ENCODE measurements around the gene BACE2.

DNA sequence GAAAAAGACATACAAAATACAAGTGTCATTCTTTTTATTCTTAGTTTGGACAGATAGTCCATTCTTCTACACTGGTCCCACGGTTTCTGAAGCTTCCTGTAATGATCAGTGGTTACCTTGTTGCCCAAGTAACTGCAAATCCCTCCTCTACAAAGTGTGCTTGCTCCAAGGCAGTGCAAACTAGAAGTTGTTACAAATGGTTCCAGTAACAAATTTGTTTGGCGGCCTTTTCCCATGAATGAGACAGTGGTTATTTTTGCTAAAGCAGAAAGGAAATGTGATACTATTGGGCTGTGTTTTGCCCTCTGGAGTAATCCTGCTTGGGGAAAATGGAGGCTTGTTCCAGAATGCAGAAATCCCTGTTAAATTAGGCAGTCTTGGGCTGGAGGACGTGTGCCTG is 8.9 kb downstream of the BACE2 start:
- TF ChIP-seq, protein P1, sequence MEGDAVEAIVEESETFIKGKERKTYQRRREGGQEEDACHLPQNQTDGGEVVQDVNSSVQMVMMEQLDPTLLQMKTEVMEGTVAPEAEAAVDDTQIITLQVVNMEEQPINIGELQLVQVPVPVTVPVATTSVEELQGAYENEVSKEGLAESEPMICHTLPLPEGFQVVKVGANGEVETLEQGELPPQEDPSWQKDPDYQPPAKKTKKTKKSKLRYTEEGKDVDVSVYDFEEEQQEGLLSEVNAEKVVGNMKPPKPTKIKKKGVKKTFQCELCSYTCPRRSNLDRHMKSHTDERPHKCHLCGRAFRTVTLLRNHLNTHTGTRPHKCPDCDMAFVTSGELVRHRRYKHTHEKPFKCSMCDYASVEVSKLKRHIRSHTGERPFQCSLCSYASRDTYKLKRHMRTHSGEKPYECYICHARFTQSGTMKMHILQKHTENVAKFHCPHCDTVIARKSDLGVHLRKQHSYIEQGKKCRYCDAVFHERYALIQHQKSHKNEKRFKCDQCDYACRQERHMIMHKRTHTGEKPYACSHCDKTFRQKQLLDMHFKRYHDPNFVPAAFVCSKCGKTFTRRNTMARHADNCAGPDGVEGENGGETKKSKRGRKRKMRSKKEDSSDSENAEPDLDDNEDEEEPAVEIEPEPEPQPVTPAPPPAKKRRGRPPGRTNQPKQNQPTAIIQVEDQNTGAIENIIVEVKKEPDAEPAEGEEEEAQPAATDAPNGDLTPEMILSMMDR (IDR thresholded peaks at IDR 0.05; ENCODE audit: extremely low read depth in 1 of 2, insufficient read depth in 1 of 2, low read depth in 1 of 2, low read length in 2 of 2) = no peak
- TF ChIP-seq POLR2A (IDR thresholded peaks at IDR 0.05; ENCODE audit: low read depth, low read length) (no peak), GATA2 (IDR thresholded peaks at IDR 0.05; ENCODE audit: insufficient read depth, insufficient read length, low read depth, low read length) (no peak)
